ENCODE results near the gene SFRP5. TPM values are rescaled to one million over a fixed set of nuclear protein-coding genes. Genes with fewer than 3 reads are reported as not detected.

SFRP5 gene
- total and polyA plus RNA-seq, 10 of the 15 experiments (the other 5 are each of a cell fraction or from before 2014, with no cell fraction given) = not detected

GRCh38 chr10:97732052-97732359 lies 39.8 kb downstream of the SFRP5 start:
- 61% methylated on average over 4 of the region's 4 CpGs for WGBS (ENCODE audit: insufficient coverage, insufficient replicate concordance, low lambda C conversion rate, missing lambda C conversion rate)
- in situ Hi-C loops (cut with MboI) = loop anchor here (5.0 kb wide), 1 partner anchor 55 kb away; no protein-coding TSS in a partner anchor
- CTCF ChIA-PET = interaction anchor here (1.0 to 21.5 kb wide), 10 partner anchors 9 to 160 kb away, joined by 3 to 416 read pairs (median 7); partner anchors contain the start of genes ANKRD2, AVPI1 and MARVELD1
- no peaks in the 10 kb centered on the region for H3K27me3 ChIP-seq (replicated peaks in 1 of 2; ENCODE audit: control insufficient read depth in 2 of 2, insufficient read depth in 2 of 2, low read length in 1 of 2)
- POLR2A ChIA-PET = no interaction called here
- H4K20me1 ChIP-seq (ENCODE audit: control insufficient read depth, insufficient read depth) = no peaks in the 10 kb centered on the region
- H2AFZ ChIP-seq (ENCODE audit: control insufficient read depth, low read depth, low read length) = no peak overlapping the region
- peaks cover 1% of the 10 kb centered on the region for H3K79me2 ChIP-seq (ENCODE audit: control insufficient read depth, insufficient read depth, low read length)
- H3K27ac ChIP-seq (ENCODE audit: control insufficient read depth, insufficient read depth) = no peak overlapping the region
- no TSS peak for BruUV-seq (replicated peaks)
- DNase-seq (ENCODE audit: low read depth, low spot score) = no peak
- no peak for FAIRE-seq
- H3K4me1 ChIP-seq (ENCODE audit: control insufficient read depth, insufficient read depth, low read length) = peaks cover 5% of the 10 kb centered on the region; the same call in 1 of the 2 replicates
- no peaks in the 10 kb centered on the region; the same call in 2 of the 3 replicates for H3K9me3 ChIP-seq (replicated peaks; ENCODE audit: control insufficient read depth, insufficient read depth, low read length)
- no peak overlapping the region for H3K4me3 ChIP-seq
- H3K9ac ChIP-seq (ENCODE audit: control insufficient read depth, insufficient read depth, low read length) = no peak overlapping the region
- H3K36me3 ChIP-seq (ENCODE audit: control insufficient read depth in 2 of 2, insufficient read depth in 2 of 2, low read length in 1 of 2) = no peaks in the 10 kb centered on the region
- ATAC-seq = no peak
- no peak overlapping the region for H3K4me2 ChIP-seq (ENCODE audit: control insufficient read depth, insufficient read depth)
- RAD21 ChIA-PET (ENCODE audit: unreplicated experiment) = interaction anchor here (2.6 kb wide), 1 partner anchor 45 kb away, joined by 10 read pairs; the partner anchor contains the start of gene AVPI1
- intact Hi-C loops (cut with micrococcal nuclease; ENCODE audit: unreplicated experiment) = no loop called here
- SMC1A ChIA-PET (ENCODE audit: uncharacterized antibody, unreplicated experiment) = interaction anchor here (0.6 to 4.3 kb wide), 10 partner anchors 9 to 160 kb away, joined by 3 to 28 read pairs (median 6); partner anchors contain the start of genes ANKRD2 and AVPI1
- TF ChIP-seq, protein P1, sequence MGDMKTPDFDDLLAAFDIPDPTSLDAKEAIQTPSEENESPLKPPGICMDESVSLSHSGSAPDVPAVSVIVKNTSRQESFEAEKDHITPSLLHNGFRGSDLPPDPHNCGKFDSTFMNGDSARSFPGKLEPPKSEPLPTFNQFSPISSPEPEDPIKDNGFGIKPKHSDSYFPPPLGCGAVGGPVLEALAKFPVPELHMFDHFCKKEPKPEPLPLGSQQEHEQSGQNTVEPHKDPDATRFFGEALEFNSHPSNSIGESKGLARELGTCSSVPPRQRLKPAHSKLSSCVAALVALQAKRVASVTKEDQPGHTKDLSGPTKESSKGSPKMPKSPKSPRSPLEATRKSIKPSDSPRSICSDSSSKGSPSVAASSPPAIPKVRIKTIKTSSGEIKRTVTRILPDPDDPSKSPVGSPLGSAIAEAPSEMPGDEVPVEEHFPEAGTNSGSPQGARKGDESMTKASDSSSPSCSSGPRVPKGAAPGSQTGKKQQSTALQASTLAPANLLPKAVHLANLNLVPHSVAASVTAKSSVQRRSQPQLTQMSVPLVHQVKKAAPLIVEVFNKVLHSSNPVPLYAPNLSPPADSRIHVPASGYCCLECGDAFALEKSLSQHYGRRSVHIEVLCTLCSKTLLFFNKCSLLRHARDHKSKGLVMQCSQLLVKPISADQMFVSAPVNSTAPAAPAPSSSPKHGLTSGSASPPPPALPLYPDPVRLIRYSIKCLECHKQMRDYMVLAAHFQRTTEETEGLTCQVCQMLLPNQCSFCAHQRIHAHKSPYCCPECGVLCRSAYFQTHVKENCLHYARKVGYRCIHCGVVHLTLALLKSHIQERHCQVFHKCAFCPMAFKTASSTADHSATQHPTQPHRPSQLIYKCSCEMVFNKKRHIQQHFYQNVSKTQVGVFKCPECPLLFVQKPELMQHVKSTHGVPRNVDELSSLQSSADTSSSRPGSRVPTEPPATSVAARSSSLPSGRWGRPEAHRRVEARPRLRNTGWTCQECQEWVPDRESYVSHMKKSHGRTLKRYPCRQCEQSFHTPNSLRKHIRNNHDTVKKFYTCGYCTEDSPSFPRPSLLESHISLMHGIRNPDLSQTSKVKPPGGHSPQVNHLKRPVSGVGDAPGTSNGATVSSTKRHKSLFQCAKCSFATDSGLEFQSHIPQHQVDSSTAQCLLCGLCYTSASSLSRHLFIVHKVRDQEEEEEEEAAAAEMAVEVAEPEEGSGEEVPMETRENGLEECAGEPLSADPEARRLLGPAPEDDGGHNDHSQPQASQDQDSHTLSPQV (IDR thresholded peaks at IDR 0.05) = no peak
- TF ChIP-seq, protein P2, sequence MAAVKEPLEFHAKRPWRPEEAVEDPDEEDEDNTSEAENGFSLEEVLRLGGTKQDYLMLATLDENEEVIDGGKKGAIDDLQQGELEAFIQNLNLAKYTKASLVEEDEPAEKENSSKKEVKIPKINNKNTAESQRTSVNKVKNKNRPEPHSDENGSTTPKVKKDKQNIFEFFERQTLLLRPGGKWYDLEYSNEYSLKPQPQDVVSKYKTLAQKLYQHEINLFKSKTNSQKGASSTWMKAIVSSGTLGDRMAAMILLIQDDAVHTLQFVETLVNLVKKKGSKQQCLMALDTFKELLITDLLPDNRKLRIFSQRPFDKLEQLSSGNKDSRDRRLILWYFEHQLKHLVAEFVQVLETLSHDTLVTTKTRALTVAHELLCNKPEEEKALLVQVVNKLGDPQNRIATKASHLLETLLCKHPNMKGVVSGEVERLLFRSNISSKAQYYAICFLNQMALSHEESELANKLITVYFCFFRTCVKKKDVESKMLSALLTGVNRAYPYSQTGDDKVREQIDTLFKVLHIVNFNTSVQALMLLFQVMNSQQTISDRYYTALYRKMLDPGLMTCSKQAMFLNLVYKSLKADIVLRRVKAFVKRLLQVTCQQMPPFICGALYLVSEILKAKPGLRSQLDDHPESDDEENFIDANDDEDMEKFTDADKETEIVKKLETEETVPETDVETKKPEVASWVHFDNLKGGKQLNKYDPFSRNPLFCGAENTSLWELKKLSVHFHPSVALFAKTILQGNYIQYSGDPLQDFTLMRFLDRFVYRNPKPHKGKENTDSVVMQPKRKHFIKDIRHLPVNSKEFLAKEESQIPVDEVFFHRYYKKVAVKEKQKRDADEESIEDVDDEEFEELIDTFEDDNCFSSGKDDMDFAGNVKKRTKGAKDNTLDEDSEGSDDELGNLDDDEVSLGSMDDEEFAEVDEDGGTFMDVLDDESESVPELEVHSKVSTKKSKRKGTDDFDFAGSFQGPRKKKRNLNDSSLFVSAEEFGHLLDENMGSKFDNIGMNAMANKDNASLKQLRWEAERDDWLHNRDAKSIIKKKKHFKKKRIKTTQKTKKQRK (IDR thresholded peaks at IDR 0.05; ENCODE audit: low read depth, low read length) = no peak
- TF ChIP-seq FOS (IDR thresholded peaks at IDR 0.05; ENCODE audit: borderline replicate concordance, extremely low read depth, insufficient read length) (no peak), DPF2 (IDR thresholded peaks at IDR 0.05) (no peak), WRNIP1 (IDR thresholded peaks at IDR 0.05; ENCODE audit: borderline replicate concordance, low read depth, low read length) (no peak), YBX1 (IDR thresholded peaks at IDR 0.05) (no peak), ETV6 (conservative IDR thresholded peaks at IDR 0.05 in 1 of 2, IDR thresholded peaks at IDR 0.05 in 1 of 2; ENCODE audit: borderline replicate concordance in 1 of 2, low read depth in 1 of 2) (no peak), GABPA (IDR thresholded peaks at IDR 0.05; ENCODE audit: low read depth) (no peak), NR2F1 (conservative IDR thresholded peaks at IDR 0.05) (no peak), NFYB (IDR thresholded peaks at IDR 0.05; ENCODE audit: insufficient read depth, low read depth, low read length) (no peak), BACH1 (IDR thresholded peaks at IDR 0.05; ENCODE audit: borderline replicate concordance) (no peak), TBL1XR1 (IDR thresholded peaks at IDR 0.05; ENCODE audit: low read depth, low read length) (no peak), SMAD5 (IDR thresholded peaks at IDR 0.05; ENCODE audit: low read depth) (no peak), ZZZ3 (IDR thresholded peaks at IDR 0.05; ENCODE audit: control insufficient read depth, insufficient read length, low read depth) (no peak), POLR2A (IDR thresholded peaks at IDR 0.05; ENCODE audit: low read depth, low read length) (no peak), SKIL (IDR thresholded peaks at IDR 0.05; ENCODE audit: low read depth, poor library complexity, severe bottlenecking) (no peak)
